UCSD-AML1 (cell line): Measurements from ENCODE around the gene UAP1L1.
A peak's percentile ranks its signal among the peaks of the same experiment; 100 is the strongest.

Experiments used
- DNase-seq: peaks from one replicate; lab custom pipeline; 2025; ENCODE audit not compliant: unreplicated experiment; lab: John Stamatoyannopoulos, UW

UAP1L1 gene

DNA sequence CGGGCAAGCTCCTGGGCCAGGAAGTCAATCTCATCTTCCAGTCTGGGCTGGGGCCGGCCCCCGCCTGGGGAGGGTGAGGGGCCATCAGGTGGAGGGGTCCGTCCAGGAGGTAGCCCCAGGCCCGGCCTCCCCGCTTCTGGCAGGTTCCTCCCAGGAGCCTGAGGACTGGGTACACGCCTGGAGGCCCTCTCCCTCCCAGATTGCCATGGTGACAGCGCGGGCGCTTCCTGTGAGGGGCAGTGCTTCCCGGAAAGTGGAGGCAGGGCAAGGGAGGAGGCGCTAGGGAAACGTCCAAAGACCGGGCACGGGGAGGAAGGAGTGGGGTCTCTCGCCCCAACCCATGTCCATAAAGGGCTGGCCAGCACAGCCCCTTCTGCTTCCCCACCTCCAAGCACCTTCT is 36.2 kb upstream of the UAP1L1 start:
- DNase-seq = peak; percentile 19

DNA sequence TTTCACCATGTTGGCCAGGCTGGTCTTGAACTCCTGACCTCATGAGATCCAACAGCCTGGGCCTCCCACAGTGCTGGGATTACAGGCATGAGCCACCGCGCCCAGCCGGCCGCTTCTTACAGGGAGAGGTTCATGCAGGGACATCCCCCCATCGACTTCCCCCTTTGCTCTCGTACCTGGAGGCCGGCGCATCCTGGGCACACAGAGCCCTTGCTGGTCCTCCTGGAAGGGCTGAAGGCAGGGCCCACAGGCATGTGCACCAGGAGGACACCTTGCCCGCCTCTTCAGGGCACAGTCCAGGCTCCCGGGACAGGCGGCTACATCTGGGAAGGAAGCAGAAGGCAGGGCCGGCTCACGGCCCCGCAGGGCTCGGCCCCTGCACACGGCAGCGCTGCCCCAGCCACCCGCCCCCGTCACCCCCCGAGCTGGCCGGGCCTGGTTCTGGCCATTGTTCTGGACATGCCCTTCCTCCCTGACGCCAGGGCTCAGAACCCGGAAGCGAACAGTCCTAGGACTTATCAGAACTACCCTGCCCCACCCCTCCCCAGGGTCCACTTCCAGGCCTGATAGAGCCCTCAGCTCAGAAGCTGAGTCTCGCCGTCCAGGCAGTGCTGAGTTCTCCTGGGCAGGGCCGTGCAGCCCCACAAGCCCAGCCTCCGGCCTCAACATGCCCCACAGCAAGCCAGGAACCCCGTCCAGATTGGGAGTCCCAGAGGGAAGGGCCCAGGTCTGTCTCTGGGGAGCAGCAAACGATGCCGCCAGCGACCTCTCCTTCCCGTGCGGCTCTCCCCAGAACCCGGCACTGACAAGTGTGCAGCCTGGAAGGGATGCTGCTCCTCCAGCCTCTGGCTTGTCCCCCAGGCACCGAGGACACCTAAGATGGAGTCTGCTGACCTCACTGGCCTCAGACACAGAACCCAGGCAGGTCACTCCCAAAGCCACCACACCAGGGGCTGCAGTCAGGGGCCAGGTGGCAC is 34.3 kb upstream of the UAP1L1 start:
- no peak for DNase-seq

DNA sequence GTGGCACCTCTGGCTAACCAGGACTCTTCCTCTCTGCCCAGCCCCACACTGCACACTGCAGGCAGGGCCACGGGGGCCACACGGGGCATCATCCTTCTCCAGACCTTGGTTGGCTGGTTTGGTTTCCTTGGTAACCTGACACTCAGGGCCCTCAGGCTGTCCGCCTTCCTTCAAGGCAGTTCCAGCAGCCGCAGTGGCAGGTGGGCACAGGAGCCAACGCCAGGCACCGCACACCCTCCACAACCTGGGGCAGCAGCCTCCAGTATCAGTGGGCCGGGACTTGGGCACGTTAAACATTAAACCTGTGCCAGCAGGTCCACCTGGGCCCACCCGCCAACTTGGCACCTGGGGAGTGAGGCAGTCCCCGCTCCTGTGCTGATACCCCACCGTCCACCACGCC is 33.3 kb upstream of the UAP1L1 start:
- no peak for DNase-seq

DNA sequence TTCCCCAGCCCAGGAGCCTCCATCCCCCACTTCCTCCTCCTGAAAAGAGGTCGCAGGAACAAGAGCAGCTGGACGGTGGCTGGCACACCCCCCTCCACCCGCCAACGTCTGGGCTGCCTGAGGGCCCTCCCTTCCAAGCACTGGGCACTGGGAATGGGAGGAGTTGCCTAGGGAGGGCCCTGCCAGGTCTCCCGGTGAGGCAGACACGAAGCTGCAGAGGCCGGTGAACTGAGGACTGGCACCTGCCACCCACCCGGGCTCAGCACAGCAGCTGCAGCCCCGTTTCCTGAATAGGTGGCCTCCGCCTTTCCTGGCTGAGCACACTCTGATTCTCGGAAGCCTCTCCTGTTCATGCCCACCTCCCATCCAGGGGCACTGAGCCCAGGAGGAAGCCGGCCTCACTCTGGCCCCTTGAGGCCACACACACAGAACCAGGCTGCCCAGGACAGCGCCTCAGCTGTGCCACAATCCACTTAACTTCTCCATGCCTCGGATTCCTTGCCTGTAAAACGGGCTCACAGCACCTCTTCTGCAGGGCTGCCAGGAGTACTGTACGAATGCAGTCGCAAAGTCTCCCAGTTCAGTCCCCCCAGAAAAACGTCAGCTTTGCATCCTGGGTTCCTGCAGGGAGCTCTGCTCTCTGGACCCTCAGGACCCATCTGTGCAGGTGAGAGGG is 32.7 kb upstream of the UAP1L1 start:
- DNase-seq = peak; percentile 66

DNA sequence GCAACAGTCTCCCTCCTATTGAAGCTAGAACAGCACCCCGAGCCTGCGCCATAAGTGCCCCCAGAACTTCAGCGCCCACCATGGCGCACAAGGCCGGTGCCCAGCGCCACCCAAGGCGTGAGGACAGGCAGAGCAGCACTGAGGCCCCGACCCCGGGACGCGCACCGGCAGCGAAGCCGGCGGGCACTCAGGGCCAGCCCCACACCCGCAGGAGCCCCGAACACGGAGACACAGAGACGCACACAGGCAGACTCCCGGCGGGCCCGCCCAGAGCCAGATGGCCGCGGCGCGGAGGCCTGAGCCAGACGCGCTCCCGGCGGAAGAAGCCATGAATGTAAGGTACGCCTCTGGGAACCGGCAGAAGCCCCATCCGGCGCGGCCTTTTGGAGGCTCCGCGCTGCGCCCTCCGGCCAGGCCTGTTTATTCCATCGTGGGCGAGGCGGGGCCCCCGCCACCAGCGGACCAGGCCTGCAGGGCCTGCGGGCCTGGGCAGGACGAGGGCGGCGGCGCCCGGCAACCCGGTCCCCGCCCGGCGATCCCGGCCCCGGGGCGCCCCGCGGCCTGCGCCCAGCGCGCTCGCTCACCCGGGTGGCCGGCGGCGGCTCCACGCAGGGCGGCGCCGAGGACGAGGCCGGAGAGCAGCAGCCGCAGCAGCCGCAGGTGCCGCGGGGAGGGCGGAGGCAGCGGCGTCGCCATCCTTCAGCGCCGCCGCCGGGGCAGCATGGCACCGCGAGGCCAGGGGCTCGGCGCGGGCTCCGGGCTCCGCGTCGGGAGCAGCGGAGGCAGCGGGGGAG is 31.8 kb upstream of the UAP1L1 start:
- DNase-seq = peak; percentile 39

DNA sequence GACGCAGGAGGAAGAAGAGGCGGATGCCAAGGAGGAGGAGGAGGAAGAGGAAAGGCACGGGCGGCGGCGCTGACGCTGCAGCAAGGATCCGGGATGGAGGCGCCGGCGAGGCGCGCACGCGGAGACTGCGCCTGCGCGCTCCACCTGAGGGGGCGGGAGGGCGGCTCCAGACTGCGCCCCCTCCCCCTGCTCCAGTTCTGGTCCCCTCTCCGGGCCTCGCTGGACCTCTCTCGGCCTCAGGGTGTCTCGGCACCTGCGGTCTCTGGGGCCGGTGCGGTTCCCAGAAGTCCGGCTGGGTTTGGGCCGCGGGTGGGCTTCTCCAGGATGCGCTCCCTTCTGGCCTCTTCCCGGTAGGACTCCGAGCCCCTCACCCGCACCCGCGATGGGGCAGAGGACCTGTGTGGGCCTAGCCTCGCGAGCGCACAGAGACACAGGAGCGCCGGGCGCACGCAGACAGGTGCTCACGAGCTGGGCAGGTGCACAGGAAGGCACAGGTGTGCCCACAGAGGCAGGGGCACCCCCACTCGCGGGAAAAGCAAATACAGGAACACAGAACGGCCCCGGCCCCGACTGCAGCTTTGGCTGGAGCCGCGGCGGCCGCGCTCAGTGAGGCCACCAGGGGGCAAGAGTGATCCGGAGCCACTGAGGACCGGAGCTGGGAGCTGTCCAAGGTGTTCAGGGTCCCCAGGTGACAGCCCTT is 31.1 kb upstream of the UAP1L1 start, which contains the start of gene NPDC1:
TSS of gene NPDC1 (minus strand) at position 90 of the 700 bp plus-strand sequence. CDS start 188 bp downstream, outside the sequence.
- DNase-seq = peak; percentile 84

DNA sequence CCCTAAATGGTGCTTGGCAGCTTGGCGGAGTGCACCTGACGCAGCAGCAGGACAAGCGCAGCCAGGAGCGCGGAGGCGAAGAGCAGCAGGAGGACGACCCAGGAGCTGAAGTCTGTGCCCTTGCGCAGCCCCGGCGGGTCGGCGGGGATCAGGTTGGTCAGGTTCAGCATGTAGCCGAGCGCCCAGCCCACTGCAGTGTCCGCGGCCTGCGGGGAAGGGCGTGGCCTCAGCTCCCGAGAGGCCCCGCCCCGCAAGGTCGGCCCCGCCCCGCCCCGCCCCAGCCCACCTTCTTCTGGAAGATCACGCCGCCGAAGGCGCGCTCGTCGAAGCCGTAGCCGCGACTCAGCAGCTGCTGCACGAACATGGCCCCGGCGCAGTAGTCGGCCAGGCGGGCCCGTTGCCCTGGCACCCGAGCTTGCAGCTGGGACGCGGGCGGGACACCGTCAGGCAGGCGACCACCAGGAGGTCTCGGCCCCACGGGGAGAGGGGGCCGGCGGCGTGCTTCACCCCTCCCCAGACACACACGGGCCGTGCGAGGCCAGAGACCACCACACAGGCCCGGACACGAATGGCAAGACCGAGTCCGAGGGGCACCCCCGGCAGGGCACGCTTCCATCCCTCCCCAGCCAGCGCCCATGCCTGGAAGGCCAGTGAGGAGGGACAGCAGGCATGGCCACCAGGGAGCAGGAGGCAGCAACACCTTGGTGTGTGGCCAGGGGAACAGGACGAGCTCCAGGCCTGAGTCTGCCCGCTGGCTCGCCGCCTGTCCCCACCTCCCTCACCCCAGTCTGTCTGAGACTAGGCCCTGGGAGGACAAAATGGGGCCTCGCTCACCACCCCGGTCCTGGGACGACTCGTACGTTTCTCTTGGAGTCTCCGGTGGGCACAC is 28.4 kb upstream of the UAP1L1 start:
- no peak for DNase-seq

DNA sequence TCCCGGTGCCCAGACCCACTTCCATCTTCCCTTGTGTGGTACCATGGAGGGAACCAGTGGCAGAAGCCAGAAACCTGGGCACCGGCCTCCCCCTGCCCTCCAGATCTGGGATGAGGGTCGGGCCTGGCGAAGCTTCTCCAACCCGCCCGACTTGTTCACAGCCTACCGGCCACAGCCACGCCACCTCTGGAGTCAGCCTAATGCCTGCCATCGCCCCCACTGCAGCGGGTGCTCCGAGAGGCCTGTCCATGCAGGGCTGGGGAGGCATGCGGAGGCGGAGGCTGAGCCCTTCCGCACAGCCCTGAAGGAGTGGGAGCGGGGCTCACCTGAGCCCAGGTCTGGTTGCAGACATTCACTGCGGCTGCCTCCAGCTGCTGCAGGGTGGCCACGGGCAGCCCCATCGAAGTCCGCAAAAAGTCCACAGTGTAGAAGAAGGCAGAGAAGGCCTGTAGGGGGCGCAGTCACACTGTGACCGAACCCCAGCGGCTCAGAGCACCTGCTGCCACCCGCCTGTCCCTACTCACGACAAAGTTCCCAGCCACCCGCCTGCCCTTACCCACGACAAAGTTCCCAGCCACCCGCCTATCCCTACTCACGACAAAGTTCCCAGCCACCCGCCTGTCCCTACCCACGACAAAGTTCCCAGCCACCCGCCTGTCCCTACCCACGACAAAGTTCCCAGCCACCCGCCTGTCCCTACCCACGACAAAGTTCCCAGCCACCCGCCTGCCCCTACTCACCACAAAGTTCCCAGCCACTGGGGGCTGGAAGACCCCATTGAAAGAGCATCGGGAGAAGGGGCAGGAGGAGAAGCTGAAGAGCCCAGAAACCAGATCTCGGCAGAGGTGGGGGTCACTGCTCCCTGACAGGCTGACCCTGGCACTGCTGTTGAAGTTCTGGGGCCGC is 27.5 kb upstream of the UAP1L1 start:
- DNase-seq = peak; percentile 69

DNA sequence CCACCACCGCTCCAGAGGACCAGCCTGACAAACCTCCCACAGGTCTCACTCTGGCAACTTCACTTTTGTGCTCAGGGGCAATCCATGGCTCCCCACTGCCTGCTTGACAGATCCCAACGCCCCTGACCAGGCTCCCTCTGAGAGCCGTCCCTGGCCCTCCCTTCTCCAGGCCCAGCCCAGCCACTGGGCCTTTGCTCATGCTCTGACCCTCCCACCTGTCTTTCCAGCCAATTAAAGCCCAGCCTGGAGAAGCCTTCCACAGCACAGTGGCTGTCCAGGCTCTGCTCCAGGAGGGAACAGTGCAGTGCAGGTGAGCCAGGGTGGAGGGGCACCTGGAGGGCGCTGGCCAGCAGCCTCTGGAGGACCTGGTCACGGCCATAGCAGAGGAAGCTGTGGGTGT is 26.7 kb upstream of the UAP1L1 start:
- DNase-seq = no peak

DNA sequence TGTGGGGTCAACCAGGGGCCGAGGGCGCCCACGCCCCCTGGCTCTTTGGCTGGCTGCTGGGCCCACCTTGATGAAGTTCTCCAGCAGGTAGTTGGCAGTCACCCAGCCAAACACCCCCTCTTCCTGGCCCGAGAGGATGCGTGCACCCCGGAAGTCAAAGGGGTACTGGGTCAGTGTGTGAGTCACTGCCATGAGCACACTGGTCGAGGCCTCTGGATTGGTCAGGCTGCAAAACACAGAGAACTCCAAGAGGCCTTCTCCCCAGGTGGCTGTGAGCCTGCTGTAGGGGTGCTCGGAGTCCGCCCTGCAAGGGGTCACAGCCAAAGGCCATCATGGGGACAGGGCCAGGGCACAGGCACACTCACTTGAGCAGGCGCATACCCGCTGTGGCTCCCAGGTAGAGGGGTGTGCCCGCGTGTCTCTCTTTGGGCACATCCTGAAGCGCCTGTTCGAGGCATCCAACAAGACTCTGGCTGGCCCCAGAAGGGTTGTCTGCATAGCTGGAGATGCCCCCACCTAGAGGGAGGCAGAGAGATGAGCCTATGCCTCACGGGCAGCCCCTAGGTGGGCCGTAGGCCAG is 26.1 kb upstream of the UAP1L1 start:
- DNase-seq = no peak

DNA sequence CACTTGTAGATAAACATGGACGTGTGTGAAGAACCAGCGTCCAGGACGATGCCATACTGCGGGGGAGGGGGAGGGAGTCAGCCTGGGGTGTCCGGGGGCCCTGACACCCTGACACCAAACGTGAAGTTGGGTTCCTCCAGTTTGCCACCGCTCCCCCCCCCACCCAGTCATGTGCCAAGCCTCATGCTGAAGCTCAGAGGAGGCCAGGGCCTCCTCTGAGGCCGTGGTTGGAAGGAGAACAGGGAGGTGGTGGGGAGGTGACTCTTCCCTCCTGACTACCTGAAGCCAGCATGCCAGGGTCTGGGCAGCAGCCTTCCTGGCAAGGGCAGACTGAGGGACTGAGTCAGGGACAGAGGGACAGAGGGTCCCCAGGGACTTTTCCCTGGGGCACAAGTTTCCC is 25.0 kb upstream of the UAP1L1 start:
- no peak for DNase-seq

DNA sequence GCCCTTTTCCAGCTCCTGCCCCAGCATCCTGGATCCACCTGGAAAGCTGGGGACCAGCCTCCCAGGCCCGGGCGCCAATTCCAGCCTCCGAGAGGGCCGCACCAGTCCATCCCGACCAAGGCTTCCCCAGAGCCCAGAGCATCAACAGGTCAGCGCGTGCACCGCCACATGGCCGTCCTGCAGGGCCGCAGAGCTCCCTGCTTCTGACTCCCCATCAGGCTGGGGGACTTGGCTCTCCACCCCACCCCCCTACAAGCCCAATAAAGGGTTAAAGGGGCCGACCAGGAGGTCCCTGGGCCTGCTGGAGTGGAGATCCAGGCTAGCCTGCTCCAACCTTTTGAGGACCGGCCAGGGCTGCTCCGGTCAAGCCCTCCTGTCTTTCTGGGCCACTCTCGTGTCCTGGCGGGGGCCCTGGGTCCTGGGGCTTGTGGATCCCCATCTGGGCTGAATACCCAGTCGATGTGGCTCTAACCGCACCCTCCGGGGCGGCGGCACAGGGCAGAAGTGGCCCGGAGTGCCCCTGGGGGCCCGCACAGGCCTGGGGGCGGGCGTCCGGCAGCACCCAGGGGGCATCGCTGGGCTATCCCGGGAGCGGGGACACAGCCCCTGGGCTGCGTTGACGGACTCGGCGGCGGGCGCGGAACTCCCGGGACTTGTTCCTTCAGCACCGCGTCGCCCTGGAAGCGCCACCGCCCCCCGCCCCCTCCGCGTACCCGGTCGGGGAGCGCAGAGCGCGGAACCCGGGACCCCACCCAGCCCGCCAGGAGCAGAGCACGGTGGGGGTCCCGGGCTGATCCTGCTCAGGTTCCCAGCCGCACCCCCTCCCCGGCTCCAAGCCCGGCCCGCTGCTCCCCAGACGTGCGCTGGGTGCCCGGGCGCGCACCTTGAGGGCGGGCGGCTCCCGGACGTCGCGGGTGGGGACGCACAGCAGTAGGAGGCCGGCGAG is 24.0 kb upstream of the UAP1L1 start:
- no peak for DNase-seq

DNA sequence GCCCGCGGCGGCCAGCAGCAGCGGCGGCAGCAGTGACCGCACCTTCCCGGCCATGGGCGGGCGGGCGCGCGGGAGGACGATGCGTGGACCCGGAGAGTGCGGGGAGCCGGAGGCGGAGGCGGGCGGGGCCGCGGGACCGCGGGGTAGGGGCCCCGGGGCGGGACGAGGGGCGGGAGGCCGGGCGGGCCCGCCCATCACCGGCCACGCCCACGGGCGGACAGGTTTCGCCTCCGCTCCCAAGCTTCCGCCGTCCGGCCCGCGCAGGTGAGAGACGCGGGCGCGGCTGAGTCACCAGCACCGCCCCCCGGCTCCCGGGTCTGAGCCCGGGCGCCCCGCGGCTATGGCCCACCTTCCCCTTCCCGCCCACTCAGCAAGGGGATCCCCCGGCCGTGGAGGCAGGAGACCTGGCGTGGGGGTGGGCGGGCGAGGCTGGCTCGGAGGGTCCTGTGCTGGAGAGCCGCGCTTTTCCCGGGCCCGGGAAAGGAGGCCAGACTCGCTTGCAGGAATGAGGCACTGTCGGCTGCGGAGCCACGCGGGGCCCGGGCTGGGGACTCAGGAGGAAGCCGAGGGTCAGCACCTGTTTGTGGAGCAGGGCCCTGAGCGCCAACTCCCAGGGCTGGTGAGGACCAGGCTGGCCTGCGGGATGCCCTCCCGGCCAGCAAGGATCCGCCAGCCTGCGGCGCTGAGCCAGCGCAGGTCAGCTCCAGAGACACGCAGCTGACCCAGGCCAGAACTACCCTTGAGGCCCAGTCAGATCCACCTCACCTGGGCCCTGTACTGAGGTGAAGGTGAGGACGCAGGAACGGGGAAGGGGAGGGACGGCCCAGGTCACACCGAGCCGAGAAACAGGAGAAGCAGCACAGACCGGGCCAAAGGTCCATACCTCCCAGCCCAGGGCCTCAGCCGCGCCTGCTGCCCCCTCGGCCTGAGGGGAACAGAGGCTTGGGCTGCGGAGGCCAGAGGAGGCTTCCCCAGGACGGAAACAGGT is 23.1 kb upstream of the UAP1L1 start, which contains the start of gene ENTPD2:
TSS of gene ENTPD2 (minus strand) at position 118 of the 988 bp plus-strand sequence. CDS start at position 54, 64 bp downstream.
- no peak for DNase-seq

DNA sequence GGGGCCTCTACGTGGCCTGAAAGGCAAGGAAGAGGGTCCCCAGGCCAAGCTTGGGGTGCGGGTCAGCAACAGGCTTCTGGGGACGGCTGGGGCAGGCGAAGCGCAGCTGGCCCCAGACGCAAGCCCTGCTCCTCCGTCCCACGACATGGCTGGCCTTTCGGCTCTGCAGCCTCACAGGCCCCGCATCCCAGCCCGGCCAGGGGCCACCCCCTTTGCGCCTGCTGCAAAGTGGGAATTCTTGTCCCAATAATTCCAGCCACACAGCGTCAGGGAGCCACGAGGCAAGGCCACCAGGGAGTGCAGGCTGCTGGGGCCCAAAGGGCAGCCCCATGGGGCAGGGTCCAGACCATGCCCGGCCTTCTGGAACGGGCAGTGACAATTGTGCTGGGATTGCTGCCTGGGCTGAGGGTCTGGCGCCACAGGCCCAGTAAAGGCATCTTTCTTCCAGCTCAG is 22.4 kb upstream of the UAP1L1 start:
- no peak for DNase-seq

DNA sequence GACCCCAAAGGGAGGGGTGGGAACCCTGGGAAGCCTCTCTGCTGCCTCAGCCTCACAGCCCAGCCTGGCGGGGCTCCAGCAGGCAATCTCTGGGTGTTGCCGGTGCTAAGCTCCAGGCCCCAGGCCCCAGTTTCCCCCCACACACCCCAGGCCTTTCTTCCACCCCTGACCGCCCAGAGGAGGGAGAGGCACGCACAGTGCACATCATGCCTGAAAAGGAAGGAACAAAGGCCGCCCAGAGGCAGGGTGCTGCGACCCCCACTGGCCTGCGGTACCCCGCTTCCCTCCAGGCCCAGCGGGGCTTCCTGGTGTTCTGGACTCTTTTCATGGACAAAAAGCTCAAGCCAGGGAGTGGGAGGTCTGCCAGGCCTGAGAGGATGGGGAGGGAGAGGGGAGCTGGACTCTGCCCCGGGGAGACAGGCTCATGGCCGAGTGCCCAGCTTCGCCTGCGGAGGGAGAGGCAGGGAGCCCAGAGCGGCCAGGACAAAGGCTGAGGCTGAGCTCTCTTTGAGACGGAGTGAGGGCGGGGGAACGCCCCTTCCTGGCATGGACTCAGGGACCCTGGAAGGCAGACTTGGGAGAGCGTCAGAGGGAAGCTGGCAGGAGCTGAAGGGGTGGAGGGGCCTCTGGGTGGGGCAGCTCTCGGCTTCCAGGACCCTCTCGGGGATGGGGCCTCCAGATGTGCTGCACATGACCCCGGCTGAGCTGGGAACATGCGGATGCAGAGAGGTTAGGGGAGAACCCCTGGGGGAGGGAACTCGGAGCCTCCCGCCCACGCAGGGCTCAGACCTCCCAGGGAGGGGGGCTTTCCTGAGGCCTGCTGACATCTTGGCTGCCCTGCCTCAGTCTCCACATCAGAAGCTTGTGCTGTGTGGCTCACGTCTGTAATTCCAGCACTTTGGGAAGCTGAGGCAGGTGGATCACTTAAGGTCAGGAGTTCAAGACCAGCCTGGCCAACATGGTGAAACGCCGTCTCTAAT is 21.6 kb upstream of the UAP1L1 start:
- no peak for DNase-seq
